SKM-1 (cell line): Measurements from ENCODE around the gene PDCD10.

Experiments
- DNase-seq: peaks from one replicate; lab custom pipeline; 2025; ENCODE audit not compliant: unreplicated experiment; lab: John Stamatoyannopoulos, UW

The PDCD10 gene

DNA sequence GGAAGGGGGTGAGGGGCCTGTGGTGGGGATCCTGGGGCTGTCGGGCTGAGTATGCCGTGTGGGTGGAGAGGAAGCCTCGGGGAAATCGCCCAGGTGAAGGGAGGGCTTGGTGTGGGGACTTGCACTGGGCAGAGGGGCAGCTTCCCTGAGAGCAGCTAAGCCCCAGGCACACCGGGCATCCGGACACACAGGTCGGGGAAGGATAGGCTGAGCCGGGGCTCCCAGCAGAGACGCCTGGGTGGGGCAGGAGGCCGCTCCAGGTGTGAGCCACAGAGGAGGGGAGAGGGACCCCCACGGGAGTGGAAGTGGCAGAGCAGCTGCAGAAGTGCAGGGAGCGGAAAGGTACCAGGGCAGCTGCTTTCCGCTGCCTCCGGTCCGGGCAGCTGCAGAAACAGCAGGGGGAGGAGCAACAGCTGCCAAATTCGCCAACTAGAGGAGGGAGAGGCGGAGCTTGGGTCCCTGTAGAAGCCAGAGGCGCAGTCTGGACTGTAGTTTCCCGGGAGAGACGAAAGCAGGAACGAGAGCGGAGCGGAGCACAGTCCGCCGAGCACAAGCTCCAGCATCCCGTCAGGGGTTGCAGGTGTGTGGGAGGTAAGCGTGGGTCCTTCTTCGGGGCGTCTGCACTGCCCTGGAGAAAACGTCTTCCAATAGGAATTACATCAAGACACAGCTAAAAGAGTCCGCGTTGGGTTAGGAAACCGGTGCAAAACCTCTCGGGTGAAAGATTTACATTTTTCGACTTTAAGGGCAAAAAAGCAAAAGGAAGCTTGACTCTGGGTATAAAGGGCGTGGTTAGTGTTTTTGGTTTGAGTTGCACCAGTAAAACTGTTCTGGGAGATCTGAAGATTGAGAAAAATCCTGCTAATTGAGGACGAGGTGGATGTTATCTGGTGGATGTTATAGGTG, 794 bp upstream of the PDCD10 start, which contains the start of gene SERPINI1:
Gene SERPINI1, plus strand, starts transcription at position 489 of the 906 bp plus-strand sequence. CDS start 53,408 bp downstream, outside the sequence.
- DNase-seq: peak; percentile 87

DNA sequence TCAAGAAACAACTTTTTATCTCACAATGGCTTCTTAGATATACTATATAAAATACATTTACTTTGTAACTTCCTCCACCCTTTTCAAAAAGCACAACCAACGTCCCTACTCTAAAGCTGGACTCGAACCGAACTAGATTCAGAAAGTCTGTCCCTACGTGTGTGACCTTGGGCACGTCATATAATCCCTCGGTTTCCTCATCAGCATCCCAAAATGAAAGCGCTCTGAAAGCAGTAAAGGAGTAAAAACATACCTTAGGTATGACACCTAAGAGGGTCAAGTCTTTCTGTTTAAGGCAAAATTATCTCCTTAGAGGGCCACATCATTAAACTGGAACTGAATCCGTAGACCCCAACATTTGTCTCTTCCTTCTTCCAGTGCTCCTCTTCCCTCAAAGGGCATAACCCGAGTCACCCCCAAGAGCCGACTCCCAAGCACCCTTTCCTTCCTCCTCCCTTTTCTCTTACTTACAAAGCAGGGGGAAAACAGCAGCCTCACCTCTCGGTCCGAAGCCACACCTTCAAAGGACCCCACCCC, 663 bp downstream of the PDCD10 start:
- DNase-seq: no peak

DNA sequence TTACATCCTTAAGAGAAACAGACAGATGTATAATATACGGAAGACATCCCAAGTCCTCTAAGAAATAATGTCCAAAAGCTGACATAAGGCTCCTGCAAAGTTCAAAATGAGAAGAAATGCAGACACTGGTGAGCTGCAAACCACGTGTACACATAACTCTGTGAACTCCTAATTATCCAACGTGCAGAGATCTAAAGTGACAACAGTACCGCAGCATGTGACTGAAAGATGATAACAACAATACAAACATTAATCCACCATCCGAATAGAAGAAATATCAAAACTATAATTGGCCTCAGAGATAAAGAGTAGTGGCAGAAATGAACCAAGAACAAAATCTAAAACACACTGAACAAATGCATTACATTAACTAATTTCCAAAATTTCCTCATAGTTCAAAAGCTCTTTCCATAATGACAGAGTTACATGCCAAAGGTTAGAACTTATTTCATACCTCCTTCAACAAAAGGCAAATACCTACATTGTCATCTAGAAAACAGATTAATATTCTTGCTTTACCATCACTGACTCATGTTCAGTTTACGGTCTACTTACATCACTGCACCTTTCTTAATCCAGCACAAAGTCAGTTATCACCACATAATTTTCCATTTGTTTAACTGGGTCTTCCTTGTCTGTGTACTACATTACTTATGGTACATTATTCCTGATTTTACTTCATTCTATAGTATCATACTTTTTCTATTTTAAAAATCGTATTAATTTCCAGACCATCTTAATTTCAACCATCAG, 2.2 kb downstream of the PDCD10 start:
- no peak for DNase-seq

DNA sequence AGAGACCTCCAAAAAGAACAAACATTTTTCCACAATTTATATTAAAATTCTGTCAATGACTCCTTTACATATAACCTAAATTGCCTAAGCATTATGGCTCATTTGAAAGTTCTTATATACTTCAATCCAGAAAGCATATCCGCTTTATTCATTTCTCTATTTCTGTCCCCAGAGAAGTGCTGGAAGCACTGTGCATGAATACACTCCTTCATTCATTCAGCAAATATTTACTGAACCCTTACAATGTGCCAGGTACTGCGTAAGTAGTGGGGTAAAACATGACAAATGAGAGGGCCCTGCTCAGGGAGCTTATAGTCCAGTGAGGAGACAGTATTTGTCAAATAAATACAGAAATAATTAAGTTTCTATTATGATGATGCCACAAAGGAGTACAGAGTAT, 3.3 kb downstream of the PDCD10 start:
- no peak for DNase-seq

DNA sequence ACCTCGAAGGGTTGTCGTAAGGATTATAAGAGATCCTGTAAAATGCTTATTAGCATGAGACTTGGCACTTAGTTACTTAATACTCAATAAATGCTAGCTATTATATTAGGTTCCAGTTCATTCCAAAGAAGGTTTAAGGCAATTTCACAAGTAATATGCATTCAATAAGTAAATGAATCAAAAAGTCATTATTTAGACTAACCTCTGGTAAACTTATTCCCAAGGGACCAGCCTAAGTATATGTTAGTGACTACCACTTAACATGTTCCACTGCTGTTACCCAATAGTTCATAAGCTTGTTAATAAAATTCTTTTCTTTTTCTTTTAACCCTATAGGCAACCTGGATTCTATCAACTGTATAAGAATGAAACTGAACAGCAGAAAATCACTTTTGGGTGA, 5.1 kb downstream of the PDCD10 start:
- no peak for DNase-seq

DNA sequence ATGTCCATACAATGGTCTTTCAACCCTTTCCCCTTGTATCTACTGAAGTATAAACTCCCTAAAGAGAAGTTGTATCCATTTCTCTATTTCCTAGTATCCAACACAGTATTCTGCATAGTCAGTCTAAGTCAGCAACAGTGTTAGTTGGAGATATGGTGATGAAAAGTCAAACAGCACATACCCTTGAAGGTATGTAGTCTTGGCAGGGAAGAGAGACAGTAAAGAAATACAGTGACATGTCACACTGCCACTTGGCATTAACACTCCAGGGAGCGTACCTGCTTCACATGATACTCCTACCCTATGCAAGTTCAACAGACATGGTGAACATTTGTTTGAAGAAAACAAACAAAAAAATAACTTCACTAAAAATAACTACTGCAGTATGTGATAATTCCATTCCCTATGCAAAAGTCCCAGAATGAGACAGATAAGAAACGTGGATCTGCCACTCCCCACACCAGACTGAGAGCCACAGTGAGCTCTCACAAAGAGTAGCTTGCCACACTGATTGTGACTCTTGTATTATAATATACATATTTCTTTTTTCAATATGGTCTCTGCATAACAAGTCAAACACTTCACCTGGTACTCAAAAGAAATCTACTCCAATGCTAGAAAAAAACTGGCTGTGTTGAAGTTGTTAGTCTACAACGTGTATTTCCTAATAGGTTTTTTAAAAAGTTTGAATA, 5.9 kb downstream of the PDCD10 start:
- no peak for DNase-seq

DNA sequence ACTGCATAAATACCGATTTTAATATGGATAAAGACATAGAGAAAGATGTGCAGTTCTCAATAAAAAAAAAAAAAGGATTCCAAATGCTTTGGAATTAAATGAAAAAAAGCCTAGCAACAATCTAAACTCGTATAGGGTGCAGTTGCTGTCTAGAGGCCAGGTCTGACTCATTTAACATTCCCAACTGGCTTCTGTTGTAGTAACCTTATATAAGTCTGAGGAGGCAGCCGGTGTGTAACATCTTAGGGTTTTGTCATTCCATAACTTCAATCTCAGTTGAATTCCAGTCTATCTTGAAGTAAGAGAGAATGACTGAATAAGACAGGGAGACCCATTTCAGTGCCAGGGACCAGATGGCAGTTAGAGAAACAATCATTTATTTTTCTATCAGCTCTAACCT, 6.5 kb downstream of the PDCD10 start:
- DNase-seq: no peak

DNA sequence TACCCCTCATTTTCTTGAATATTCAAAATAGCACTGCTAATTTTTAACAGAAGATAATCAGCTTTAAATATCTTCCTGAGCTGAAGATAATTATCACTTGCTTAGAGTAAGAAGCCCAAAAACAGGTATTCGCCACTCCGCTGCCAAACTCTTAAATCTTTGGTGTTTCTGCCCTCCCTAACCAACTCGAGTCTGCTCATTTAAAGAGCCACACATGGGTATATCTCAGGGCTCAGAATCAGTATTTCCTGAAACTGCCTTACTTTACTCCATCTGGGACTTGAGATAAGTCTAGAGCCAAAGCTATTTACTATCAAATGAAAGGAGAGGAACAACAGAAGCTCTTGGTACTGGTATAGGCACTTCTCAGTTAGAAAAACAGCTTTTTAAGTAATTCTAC, 10.8 kb downstream of the PDCD10 start:
- DNase-seq: no peak

DNA sequence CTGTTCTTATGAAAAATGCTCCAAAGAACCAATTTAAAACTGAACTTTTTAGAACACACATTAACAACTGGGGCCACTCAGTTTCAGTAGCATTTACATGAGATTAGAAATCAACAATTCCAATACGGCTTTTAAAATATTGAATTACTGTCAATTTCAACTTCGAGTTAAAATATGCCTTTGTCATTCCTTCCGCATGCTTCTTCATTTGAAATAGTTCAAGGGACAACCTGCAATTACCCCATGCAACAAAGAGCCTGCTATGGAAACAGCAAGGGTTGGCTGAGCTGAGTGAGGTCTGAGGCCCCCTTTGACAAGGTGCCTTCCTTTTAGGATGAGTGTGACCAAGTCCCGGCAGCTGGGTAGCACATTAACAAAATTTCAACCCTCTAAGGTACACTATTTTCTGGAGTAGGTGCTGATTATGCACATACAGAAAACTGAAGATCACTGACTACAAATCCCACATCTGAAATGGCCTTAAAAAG, 11.6 kb downstream of the PDCD10 start:
- no peak for DNase-seq

DNA sequence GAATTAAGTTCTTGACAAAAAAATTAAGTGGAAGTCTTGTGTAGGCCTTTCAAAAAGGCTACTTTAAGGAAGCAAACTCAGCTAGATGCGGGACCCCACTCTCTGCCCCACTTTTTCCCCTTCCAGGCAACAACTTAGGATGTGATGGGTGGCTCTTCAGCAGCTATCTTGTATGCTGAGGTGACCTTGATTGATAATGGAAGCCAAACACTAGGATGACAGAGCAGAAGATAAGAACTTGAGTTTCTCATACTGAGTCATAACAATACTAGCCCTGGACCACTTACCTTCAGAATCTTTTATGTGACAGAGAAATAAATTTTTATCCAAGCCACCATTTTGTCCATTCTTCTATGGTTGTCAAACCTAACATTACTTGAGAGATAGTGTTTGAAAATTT, 16.1 kb downstream of the PDCD10 start:
- no peak for DNase-seq

DNA sequence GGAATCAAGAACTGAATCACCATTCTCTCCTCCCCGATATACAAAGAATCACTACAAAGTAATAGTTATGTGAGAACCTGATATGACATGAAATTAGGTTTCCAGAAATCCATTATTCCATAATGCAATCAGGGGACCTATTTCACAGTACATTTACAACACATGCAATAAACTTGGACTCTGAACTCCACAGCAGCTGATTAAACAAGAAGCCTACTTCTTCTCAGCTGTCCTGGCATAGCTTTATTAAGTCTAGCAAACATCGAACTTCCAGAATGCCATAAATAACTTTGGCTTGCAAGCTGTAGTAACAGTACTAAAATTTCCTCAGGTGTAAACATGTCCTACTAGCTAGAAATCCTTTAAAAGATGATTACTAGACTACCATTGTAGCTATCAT, 17.8 kb downstream of the PDCD10 start:
- no peak for DNase-seq

DNA sequence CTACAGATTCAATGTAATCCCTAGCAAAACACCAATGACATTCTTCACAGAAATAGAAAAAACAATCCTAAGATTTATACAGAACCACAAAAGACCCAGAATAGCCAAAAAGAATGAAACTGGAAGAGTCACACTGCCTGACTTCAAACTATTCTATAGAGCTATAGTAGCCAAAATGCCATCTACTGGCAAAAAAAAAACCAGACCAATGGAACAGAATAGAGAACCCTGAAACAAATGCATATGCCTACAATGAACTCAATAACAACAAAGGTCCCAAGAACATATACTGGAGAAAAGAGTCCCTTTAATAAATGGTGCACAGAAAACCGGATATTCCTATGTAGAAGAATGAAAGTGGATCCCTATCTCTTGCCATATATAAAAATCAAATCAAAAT, 19.8 kb downstream of the PDCD10 start:
- no peak for DNase-seq

DNA sequence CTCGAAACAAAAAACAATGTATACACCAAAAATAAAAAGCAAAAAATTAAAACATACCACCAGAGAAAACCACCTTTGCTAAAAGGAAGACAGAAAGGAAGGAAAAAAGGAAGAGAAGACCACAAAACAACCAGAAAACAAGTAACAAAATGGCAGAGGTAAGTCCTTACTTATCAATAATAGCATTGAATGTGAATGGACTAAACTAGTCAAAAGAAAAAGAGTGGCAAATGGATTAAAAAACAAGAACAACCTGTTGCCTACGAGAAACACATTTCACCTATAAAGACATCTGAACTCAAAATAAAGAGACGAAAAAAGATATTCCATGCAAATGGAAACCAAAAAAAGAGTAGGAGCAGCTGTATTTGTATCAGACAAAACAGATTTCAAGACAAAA, 22.2 kb downstream of the PDCD10 start:
- no peak for DNase-seq

DNA sequence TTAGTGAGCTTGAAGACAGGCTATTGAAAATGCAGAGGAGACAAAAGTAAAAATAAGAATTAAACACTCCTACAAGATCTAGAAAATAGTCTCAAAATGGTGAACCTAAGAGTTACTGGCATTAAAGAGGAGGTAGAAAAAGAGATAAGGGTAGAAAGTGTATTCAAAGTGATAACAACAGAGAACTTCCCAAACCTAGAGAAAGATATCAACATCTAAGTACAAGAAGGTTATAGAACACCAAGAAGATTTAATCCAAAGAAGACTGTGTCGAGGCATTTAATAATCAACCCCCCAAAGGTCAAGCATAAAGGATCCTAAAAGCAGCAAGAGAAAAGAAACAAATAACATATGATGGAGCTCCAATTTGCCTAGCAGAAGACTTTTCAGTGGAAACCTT, 23.3 kb downstream of the PDCD10 start:
- DNase-seq: no peak

DNA sequence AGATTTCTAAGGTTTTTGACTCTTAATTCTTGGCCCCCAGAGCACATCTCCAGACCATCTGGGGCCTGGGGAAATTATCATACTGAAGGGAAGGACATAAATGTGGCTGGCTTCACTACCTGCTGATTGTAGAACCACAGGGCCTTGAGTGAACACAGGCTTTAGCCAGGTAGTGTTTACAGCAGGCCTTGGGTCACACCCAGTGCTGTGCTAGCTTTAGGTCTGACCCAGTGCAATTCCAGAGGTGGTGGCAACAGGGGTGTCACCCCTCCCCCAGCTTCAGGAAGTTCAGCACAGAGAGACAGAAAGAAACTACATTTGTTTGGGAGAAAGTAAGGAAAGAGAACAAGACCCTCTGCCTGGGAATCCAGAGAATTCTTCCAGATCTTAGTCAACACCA, 24.1 kb downstream of the PDCD10 start:
- DNase-seq: no peak

DNA sequence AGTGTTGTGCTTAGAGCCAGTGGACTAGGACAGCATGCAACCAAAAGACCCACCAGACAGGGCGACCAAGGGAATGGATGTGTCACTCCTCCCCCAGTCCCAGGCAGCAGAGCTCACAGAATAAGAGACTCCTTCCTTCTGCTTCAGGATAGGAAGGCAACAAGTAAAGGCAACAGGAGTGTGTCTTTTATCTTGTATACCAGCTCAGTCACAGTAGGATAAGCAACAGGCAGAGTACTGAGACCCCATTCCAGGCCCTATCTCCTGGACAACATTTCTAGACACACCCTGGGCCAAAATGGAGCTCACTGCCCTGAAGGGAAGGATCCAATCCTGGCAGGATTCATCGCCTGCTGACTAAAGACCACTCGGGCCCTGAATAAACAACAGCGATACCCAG, 25.0 kb downstream of the PDCD10 start:
- no peak for DNase-seq

DNA sequence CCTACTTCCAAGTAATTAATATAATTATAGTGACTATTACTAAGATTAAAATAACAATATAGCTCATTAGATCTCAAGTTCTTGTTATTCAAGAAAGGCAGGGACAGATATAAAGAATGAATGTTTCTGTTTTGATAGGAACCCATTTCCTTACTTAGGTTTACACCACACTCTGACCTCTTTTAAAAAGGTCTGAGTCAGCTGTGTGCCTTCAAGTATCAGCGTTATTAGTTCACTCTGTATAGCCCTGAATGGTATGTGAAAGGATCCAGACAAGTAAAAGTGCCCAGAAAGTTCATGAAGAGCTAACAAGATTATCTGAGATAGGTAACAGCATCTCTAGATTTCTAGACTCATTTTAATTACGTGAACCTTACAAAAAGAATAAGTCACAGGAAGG, 28.9 kb downstream of the PDCD10 start:
- DNase-seq: no peak

DNA sequence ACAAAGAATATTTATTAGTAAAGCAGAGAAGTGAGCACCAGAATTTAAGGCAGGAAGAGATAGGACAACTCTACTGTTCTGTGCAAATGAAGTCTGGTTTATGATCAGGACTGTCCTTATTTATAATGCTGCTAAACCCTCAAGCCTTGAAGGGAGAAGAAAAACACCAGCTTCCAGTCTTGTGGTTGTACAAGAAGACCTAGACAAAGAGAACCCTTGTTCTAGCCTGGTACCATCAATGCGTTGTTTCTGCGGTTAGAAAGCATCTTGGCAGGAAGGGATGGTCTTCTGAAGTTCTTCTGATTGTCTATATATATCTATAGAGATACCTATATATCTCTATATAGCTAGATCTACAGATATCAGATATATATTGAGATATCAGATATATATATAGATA, 33.8 kb downstream of the PDCD10 start:
- DNase-seq: no peak

DNA sequence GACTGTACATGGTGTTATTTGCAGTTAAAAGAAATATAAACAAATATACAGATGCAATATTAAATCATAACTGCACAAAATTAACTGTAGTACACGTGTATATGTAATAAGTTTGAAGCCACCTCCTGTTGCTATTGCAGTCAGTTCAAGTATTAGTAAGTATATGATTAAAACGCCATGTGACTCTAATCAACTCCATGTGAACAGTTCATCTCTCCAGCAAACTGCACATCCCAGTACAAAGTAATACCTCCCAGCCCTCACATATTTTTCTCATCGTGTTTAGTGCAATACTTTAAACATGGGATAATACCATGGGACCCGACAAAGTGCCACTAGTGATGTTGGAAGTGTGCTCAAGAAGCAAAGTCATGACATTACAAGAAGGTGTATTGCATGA, 34.6 kb downstream of the PDCD10 start:
- no peak for DNase-seq

DNA sequence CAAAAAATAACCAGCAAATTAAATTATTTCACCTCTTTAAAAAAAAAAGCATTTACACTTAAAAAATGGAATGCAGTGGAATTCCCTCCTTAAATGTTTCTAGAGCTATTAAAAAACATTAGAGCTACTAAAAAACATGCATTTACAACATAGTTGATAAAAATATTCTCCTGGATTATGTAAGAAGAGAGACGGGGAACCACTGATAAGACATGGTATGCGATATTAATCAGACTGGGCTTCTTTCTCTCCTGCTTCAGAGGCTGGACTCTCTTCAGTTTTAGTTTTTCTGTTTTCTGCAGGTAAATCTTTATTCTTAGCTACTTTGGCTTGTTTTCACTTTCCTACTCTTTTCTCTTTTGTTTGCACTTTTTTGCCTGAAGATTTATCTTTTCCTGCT, 40.6 kb downstream of the PDCD10 start:
- no peak for DNase-seq

DNA sequence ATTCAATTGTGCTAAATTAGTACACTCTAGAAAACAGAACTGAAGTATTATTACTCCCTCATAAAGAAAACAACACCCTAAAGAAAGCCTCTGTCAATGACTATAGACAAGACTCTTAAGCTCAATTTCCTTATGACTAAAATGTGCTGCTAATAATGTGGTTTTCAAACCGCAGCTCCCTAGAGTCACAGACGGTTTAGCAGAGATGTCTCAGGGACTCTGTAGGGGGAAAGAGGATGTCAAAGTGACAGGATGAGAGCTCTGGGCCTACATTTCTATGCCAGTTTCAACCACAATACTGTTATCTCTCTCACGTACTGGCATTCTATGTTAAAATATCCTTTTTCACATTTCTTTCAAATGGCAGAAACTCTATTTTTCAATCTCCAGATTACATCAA, 43.3 kb downstream of the PDCD10 start:
- DNase-seq: no peak
